Ammon's horn (tissue), 1 donor: ENCODE measurements around the gene MAPK8IP2.
"Not testable (repeated sequence)": the region's sequence is repeated elsewhere in the genome, so short reads cannot be mapped to it uniquely, and the experiment has no call there.

Experiments
- DNase-seq: peaks from one replicate; pipeline ENCODE4 v3.0.0-alpha.2; 2016; ENCODE audit warnings: low spot score

The MAPK8IP2 gene

DNA sequence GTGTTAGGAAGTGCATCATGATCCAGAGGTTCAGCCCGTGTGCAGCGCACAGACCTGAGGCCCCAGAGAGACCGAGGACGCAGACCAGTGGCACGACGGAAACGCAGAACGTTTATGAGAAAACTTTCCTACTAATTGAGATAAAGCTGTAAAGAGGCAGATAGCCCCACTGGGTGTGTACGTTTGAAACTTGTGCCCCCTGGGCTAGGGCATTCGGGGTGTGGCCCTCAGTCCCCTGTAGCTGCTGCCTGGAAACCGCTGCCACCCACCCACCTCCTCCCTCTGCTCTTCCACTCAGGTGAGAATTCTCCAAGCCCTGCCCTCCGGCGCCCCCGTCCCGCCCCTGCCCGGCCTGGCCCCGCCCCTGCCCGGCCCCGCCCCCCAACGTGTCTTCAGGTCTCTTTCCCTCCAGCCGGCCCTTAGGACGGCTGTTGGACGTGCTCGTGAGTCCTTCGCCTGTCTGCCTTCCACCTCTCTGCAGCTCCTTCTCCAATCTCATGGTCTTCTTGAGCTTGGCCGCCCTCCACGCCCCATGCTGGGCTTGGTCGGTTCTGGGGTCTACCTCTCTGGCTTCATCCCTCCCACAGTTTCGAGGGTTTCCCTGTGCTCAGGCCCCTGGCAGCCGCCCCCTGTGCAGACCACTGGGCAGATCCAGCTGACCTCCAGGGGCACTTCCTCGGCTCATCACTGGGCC lies 12.1 kb downstream of the MAPK8IP2 start:
- DNase-seq, result no peak

DNA sequence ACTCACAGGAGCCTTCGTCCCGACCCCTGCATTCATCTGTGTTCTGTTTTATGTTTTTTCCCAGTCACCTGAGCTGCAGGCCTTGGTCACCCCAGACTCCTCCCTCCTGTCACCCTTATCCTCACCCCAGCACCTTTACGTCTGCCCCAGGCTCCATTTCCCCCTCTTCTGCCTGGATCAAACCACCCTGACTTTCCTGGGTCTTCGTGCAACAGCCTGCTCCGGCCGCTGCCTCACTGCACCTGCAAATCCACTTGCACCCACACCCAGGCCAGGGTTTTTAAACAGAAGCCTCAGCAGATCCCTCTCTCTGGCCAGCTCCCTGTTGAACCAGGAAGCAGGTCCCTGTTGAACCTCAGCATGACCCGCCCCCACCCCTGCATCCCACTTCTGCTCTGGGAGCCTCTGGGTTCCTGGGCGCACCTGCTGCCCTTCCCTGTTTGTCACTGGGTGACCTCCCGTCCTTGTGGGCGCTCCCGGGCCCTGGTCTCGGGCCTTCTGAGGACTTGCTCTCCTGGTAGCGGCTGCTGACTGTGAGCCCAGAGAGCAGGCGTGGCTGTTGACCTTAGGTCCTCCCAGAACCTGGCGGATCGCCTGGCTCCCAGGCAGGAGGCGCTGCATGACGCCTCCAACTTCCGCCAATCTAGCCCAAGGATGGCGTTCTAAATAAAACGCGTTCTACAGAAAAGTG lies 12.8 kb downstream of the MAPK8IP2 start:
- DNase-seq, result no peak

DNA sequence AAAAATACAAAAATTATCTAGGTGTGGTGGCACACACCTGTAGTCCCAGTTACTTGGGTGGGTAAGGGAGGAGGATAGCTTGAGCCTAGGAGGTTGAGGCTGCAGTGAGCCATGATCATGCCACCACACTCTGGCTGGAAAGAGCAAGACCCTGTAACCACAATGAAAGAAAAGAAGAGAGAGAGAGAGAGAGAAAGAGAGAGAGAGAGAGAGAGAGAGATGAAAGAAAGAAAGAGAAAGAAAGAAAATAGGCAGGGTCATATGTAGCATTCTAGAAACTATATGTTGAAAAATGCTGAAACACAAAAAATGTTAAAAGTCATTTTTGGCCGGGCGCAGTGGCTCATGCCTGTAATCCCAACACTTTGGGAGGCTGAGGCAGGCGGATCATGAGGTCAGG lies 13.7 kb downstream of the MAPK8IP2 start:
- not testable (repeated sequence) for DNase-seq

DNA sequence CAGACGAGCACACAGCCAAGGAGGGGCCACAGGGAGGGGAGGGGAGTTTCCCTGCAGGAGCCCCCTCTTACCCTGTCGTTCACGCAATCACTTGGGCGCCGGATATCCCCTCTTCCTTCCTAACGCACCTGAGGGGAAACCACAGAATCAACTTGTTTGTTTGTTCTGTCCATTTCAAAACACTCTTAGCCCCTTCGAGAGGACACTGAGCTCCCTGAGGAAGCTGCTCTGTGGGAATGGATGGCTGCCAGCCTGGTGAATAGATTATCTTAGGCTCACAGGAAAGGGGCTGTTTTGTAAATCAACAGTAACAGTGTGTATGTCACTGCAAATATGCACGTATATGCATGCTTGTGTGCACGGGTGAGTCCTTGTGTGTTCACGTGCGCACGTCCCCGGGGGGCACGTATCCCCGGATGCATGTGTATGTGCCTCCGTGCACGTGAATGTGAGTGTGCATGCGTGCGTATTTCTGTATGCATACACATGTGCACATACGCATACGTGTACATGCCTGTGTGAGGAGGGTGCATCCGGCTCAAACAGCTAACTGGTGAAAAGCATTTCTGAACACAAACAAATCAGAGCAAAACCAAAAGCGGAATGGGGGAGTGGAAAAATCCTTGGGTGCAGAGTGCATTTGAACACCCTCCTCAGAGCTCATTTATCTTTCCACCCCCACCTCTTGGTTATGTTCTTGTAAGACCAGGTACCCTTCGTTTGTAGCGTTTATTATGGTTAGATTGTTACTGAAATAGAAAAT lies 20.2 kb downstream of the MAPK8IP2 start:
- DNase-seq, result peak; percentile 82

DNA sequence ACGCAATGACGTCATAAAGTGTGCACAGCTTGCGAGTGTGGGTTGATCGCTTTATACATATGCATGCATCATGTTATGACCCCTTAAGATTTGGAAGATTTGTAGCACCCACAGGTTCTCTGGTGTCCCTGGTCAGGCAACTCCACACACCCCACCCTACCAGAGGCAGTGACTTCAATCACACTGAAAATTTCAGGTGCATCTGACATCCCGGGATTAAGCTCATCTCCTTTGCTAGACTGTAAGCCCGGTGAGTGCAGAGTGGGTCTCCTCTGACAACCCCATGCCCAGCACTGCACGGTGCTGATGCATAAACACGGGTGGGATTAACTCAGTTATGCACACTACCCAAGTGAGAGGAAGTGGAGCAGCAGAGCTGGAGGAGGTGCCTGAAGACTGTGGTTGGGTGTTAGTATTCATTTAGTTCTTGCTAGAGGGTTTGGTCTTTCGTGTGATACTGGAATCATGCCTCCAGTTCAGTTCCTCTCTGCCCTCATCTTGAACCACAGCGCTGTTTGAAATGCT lies 20.8 kb downstream of the MAPK8IP2 start:
- peak; percentile 38 for DNase-seq

DNA sequence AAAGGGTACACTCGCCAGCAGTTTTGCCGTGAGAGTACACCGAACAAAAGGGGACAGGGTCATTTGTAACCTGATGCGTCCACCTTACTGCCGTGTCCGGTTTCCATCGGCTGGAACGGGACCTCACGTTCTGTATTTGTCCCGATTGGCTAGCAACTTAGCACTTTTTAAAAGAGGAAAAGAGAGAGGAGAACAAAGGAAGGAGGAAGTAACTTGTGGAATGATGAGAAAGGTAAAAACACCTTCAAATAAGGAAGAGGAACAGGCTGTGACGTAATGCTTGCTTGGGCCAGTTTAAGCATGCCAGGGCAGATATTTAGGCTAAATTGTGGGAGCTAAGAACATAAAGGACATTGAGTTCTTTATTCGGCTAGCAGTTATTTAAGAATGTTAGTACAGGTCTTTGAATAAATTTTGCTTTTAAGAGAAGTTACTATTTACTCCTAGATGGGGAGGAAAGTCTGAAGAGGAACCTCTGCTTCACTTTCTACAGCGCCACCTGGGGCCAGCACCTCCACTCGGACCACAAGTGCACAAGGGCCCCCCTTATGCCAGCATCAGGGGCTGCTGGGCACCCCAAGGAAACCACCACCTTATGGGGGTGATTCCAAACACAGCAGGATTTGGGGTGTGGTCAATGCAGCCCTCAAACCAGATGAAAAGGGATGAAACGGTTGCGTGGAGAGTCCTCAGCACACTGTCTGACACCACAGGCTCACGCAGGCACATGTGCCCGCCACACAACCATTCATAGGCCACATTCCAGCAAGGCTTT lies 21.5 kb downstream of the MAPK8IP2 start:
- DNase-seq, result no peak

DNA sequence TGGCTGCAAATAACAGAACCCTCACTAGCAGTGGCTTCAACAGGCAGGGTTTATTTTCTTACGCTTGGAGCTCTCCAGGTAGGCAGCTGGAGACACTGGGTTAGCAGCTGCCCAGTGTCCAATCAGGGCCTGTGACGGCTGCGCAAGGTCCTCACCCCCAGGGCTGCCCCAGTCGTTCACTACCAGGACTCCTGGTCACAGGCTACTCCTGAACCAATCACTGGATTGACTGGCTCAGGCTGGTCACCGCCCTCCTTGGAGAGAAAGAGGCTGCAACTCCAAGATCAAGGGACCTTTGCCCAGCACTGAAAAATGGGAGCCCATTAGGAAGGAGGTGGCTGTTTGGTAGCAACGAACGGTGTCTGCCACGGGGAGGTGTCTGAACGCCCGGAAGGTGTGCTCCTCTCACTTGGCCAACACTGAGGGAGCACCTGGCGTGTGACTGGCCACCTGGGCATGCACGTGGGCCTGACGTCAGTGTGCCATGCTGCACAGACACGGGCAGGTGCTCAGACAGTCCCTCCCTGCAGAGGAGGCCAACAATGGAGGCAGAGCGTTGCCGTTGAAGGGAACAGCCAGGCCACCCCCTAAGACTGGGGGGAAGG lies 22.2 kb downstream of the MAPK8IP2 start:
- no peak for DNase-seq

DNA sequence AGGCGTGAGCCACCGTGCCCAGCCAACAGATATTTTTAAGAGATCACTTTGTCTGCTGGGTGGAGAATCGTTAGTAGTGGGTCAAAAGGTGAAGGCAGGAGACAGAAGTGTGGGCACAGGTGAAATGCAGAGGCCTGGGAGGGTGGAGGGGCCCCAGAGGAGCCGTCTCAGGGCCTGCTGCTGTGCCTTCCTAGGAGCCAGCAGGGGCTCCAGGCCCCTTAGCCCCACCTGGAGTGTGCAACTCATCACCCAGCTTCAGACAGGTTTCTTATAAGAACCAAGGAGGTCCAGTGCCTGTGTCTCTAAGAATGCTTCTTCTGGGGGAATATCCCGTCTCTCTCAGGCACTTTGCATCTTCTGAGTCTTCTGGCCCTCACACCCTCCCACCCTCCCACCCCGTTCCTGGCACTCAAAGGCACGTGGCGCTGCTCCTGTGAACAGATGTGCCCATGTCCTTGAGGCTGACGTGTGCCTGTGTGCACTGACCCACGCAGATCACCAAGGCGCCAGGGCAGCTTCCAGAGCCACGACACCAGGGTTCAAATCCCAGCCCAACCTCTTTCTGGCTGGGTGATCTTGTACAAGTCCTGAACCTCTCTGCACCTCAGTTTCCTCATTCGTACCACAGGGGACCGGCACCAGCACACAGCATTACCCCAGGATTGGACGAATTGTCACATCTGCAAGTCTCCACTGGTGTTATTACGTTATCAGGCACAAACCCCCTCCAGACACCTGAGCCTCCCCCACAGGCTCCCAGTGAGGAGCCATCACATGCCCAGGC lies 23.9 kb downstream of the MAPK8IP2 start:
- no peak for DNase-seq

DNA sequence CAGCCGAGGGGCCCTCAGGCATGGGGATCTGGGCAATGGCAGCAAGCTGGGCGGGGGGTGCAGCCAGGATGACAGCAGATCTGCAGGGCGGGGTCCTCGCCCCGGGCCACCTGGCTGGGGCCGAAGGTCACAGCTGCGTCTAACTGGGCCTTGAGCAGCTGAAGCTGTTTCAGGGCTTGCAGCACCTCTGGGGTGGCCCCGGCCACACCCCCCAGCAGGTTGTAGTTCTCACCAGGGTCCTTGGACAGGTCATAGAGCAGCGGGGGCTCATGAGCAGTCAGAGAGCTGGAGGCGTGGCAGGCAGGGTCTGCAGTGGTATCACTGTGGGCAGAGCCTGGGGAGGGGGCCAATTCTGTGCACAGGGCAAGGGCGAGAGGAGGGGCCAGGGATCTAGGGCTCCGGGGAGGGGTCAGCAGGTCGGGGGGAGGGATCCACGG lies 24.6 kb downstream of the MAPK8IP2 start:
- DNase-seq, result no peak

DNA sequence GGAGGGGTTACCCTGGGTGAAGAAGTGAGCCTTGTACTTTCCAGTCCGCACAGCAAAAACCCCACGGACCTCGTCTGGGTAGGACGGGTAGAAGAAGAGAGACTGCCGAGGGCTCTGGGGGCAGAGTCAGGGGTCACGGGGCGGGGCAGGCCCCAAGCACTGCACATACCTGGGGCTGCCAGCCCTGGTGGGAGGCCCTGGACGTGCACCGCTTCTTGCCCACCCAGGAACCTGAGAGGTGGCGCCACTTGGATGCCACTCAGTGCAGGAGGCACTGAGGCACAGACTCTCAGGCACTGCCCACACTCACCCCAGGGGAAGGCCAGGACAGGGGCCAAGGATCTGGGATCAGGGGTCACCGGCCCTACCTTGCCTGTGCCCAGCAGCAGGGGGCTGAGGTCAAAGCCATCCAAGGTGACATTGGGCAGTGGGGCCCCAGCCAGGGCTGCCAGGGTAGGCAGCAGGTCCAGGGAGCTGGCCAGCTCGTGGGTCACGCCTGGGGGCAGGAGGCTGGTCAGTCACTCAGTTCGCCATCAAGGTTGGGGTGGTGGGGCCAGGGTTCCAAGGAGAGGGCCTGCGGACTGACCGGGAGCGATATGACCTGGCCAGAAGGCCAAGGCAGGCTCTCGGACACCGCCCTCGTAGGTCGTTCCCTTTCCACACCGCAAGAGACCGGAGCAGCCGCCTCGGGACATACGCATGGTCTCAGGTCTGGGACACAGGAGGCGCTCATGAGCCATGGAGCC lies 25.1 kb downstream of the MAPK8IP2 start:
- DNase-seq, result no peak

DNA sequence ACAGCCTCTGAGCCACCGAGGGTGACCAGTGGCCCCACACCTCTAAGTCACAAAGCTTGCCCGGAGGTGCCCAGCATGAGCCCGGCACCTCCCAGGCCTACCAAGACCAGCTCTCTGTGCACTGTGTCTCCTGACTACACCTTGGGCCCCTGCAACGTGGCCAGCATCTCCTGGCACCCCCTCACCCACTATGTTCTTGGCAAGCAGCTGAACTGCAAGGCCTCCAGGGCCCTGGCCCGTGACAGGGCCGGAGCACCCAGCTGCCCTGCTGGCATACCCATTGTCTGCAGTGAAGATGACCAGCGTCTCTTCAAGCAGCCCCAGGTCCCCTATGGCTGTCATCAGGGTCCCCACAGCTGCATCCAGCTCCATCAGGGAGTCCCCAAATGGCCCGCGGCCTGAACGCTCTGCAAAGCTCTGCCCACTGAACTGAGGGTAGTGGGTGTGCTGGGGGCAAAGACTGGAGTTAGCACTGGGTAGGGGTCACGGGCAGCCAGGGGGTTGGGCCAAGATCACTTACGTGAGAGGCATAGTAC lies 25.8 kb downstream of the MAPK8IP2 start:
- no peak for DNase-seq

DNA sequence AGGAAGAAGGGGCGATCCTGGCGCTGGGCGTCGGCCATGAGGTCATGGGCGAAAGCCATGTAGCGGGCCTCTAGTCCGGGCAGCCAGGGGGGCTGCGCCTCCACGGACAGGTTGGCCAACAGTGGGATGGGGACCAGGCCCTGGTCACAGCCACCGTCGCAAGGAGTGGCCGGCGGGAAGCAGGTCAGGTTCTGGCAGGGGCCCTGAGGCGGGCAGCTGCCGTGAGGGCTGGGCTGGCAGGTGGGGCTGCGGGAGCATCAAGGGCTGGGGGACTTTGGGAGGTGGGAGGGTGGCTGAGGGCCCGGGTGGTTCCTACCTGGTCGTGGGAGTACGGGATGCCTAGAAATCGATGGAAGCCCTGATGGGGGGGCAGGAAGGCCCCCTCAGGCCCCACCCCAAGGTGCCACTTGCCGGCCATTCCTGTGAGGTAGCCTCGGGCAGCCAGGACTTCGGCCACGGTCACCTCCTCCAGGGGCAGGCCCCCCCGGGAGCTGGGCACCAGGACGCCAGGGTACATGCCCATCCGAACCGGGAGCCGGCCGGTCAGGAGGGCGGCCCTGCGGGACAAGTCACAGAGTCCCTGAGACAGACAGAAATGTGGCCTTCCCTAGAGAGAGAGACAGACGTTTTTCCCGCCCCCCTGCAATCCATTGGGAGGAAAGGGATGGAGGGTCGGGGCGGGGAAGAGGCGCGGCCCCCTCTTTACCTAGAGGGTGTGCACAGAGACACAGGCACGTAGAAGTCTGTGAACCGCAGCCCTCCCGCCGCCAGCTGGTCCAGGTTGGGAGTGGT lies 26.5 kb downstream of the MAPK8IP2 start:
- no peak for DNase-seq

DNA sequence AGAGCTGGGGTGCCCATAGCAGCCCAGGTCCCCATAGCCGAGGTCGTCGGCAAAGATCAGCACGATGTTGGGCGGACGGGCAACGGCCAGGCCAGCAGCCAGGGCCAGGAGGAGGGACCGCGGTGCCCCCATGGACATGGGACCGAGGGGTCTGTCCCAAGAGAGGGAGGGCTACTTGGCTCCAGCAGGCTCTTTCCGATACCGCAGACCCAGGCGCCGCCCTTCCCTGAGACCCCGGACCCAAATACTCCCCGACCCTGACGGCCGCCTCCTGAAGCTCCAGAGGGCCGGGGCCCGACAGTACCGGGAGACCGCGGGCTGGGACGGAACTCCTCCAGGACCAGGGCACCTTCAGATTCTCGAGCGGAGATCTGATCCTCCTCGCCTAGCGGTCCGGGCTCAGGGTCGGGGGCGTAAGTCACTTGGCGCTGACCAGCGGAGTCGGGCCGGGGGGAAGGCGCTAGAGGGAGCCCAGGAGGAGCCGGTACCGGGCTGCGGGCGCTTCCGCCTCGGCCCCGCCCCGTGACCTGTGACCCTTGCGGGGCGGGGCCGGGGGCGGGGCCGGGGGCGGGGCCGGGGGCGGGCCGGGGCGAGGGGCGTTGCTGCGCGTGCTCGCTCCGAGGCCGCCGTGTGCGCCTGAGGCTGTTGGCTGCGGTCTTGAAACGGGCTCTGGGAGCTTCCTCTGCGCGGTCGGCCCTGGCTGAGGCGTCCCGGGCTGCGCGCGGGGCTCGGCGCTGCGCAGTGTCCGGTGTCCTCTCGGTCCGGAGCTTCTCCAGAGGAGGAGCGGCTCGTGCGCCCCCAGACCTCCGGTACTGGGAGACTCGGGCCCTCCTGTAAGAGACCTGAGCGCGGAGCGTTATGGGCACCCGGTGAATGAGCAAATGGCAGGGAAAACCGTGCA lies 27.3 kb downstream of the MAPK8IP2 start, which contains the start of gene ARSA:
TSS of gene ARSA (minus strand) at position 511 of the 901 bp plus-strand sequence. CDS start at position 138, 373 bp downstream.
- peak; percentile 93 for DNase-seq

DNA sequence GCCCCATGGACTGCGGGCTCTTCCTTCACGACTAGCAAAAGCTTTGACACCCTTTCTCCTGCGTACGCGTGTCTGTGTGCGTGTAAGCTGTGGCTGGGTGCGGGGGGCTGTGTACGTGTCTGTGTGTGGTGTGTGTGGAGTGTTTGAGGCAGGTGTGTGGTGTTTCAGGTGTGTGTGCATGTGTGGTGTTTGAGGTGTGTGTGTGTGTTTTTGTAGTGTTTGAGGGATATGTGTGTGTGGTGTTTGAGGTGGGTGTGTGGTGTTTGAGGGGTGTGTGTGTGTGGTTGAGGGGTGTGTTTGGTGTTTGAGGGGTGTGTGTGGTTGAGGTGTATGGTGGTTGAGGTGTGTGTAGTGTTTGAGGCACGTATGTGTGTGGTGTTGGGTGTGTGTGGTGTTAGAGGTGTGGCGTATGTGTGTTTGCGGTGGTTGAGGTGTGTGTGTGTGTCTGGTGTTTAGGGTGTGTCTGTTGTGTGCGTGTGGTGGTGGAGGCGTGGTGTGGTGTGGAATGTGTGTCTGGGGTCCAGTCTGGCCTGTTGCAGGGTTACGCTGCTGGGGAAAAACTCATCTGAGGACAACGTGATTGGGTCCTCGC lies 28.0 kb downstream of the MAPK8IP2 start:
- DNase-seq, result no peak

DNA sequence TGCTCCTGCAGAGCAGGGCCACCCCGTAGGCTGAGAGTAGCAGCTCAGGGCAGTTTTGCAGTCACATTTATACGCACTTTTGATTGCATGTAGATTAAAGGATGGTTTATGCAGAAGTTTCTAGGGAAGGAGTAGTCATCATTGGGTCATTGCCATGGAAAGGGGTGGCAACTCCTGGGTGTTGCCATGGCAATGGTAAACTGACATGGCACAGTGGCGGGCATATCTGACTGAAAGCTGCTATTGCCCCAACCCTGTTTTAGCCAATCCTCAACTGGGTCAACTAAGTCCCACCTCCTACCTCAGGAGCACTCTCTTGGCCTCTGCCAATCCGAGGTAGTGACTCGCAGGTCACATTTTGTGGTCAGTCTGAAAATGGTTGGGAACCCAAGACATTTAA lies 29.8 kb downstream of the MAPK8IP2 start:
- DNase-seq, result no peak

DNA sequence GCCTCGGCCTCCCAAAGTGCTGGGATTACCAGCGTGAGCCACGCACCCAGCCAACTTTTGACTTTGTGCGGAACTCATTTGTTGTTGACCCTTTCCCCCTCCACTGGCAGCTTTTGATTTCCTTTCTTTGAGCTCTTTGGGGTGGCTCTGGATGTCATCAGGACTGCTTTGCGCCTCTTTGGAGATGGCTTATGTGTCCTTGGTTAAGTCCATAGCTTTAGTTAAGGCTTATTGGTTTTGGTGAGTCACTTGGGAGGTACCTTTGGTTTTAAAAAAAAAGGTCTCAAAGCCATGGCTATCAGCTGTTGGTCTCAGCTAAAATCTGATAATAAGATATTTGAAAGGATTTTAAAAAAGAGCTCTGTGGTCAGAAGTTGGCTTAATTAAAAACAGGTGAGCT lies 32.5 kb downstream of the MAPK8IP2 start:
- DNase-seq, result no peak

DNA sequence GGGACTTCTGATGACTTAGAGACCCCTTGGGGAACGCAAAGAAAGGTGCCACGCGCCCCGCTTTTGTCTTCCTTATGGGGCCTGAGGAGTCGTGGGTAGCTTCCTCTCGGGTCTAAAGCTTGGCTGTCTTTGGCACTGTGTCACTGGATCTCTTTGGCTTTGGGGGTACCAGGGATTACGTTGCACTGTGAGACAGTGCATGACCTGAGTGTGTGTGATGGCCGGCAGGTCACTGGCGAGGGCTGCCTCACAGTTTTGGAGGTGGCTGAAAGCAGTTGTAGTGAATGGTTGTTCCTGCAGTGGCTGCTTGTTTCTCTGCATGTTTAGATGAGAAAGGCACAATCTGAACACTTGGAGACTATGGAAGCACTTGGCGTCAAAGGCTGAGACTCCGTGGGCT lies 33.2 kb downstream of the MAPK8IP2 start:
- DNase-seq, result no peak
